Parathyroid adenoma (tissue), 2 donors: Measurements from ENCODE around the gene PSEN2.

Experiments
- H2AFZ ChIP-seq: fragments of 300-600 bp; sonication (generic); one replicate; pipeline ENCODE4 v1.7.0; 2017; ENCODE audit warnings: antibody characterized with exemption, mild to moderate bottlenecking
- H3K27ac ChIP-seq: fragments of 300-600 bp; sonication (generic); one replicate; pipeline ENCODE4 v1.7.0; 2017
- H3K27me3 ChIP-seq: fragments of 300-600 bp; sonication (generic); one replicate; pipeline ENCODE4 v1.7.0; 2017; ENCODE audit warnings: low read length; ENCODE audit not compliant: control insufficient read depth, insufficient read depth
- H3K36me3 ChIP-seq: fragments of 300-600 bp; sonication (generic); one replicate; pipeline ENCODE4 v1.7.0; 2017; ENCODE audit warnings: low read length; ENCODE audit not compliant: control insufficient read depth, insufficient read depth
- H3K4me1 ChIP-seq: fragments of 300-600 bp; sonication (generic); one replicate; pipeline ENCODE4 v1.7.0; 2017; ENCODE audit warnings: control low read depth
- H3K4me2 ChIP-seq: fragments of 300-600 bp; sonication (generic); one replicate; pipeline ENCODE4 v1.7.0; 2017; ENCODE audit warnings: low read length
- H3K4me3 ChIP-seq: fragments of 300-600 bp; sonication (generic); one replicate; pipeline ENCODE4 v1.7.0; 2017; ENCODE audit warnings: low read depth, low read length
- H3K79me2 ChIP-seq: fragments of 300-600 bp; sonication (generic); one replicate; pipeline ENCODE4 v1.7.0; 2017; ENCODE audit warnings: control low read depth
- H3K9ac ChIP-seq: fragments of 300-600 bp; sonication (generic); one replicate; pipeline ENCODE4 v1.7.0; 2017; ENCODE audit warnings: mild to moderate bottlenecking
- H3K9me3 ChIP-seq: fragments of 300-600 bp; sonication (generic); one replicate; pipeline ENCODE4 v1.7.0; 2017; ENCODE audit warnings: low read length; ENCODE audit not compliant: control insufficient read depth
- CTCF ChIP-seq: fragments of 300-600 bp; sonication (generic); IDR thresholded peaks from one replicate; pipeline ENCODE4 v1.7.0; 2017; ENCODE audit warnings: antibody characterized with exemption, mild to moderate bottlenecking
- donor health status: primary hyperparathyroidism.

PSEN2 gene

DNA sequence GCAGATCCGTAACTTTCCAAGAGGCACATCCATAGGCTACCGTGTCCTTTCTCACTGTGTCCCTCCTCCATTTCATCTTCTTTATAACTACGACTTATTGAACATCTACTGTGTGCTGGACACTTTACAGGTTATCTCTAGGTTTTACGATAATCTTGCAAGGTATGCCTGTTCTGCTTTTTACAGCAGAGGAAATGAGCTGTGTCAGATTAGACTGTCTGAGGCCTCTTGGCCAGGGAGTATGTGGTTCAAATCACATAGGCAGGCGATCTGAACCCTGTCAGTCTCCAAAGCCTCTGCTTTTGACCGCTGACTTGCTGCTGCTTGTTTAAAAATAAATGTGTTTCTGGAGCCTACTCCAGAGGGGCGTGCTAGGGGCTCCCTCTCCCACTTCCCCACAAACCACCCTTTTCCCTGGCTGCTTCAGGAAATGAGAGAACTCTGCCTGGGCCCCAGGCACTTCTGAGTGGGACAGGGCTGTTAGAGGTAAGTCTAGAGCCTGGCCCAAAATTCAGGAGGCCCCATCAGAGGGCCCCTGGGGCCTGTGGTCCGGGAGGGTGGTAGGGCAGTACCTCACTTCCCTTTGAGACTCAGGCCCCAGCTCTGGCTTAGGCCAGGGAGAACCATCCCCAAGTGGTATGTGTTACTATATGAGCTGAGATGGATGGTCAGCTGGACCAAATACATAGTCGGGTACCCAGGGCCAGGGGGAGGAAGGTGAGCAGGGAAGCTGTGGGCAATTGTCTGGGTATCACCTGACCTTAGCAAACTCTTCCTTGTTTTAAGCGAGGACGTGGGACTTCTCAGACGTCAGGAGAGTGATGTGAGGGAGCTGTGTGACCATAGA is 4.4 kb downstream of the PSEN2 start:
- Histone ChIP-seq H3K79me2 (peaks cover 2% of the 10 kb centered on the region), H2AFZ (no peak overlapping the region), H3K4me2 (peak overlapping the region; percentile 16), H3K27me3 (no peaks in the 10 kb centered on the region), H3K36me3 (no peaks in the 10 kb centered on the region), H3K4me3 (peak overlapping the region; percentile 0), H3K9me3 (no peaks in the 10 kb centered on the region), H3K27ac (no peak overlapping the region), H3K4me1 (peaks cover 15% of the 10 kb centered on the region), H3K9ac (no peak overlapping the region)
- TF ChIP-seq CTCF = no peak

GRCh38 chr1:226875641-226876295 is 5.4 kb downstream of the PSEN2 start:
- no peak for TF ChIP-seq CTCF
- H3K27ac ChIP-seq = peak overlapping the region; percentile 8
- H3K27me3 ChIP-seq = no peaks in the 10 kb centered on the region
- H3K36me3 ChIP-seq = no peaks in the 10 kb centered on the region
- no peaks in the 10 kb centered on the region for H3K9me3 ChIP-seq
- peaks cover 15% of the 10 kb centered on the region for H3K4me1 ChIP-seq
- peak overlapping the region; percentile 0 for H3K4me3 ChIP-seq
- peaks cover 2% of the 10 kb centered on the region for H3K79me2 ChIP-seq
- peak overlapping the region; percentile 7 for H3K4me2 ChIP-seq
- H2AFZ ChIP-seq = no peak overlapping the region
- H3K9ac ChIP-seq = no peak overlapping the region

DNA sequence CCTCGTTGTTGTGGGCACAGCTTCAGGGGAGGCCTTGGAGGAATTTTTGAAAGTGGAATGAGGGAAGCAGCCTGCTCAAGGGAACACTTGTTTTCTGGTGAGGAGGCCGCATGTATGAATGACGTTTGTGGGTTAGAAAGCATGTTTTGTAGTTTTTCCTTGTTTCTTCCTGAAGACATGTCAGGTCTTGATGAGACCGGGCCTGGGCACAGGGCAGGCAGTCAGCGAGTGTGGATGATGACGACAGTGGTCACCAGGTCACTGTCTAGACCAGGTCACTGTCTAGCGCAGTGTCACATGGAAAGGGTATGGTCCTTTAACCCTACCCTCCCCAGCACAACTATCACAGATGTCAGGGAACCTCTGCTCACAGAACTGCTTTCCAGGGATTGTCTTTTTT is 7.3 kb downstream of the PSEN2 start:
- no peak for TF ChIP-seq CTCF
- Histone ChIP-seq H3K9me3 (no peaks in the 10 kb centered on the region), H3K27ac (no peak overlapping the region), H3K4me1 (peaks cover 14% of the 10 kb centered on the region), H3K36me3 (no peaks in the 10 kb centered on the region), H3K4me2 (no peak overlapping the region), H2AFZ (no peak overlapping the region), H3K4me3 (no peak overlapping the region), H3K9ac (no peak overlapping the region), H3K79me2 (peaks cover 2% of the 10 kb centered on the region), H3K27me3 (no peaks in the 10 kb centered on the region)

- Histone ChIP-seq H3K4me2 (no peak overlapping the region), H3K9ac (no peak overlapping the region), H3K79me2 (no peaks in the 10 kb centered on the region), H3K4me3 (no peak overlapping the region), H3K9me3 (no peaks in the 10 kb centered on the region), H3K4me1 (peaks cover 16% of the 10 kb centered on the region), H3K27me3 (no peaks in the 10 kb centered on the region), H2AFZ (no peak overlapping the region), H3K27ac (no peak overlapping the region), H3K36me3 (no peaks in the 10 kb centered on the region)
- no peak for TF ChIP-seq CTCF
Measured at GRCh38 chr1:226880372-226881287, 10.2 kb downstream of the PSEN2 start.
